MG63 (cell line): ENCODE data around the gene CCDC85C. TPM values are rescaled to one million over a fixed set of nuclear protein-coding genes. Genes with fewer than 3 reads are reported as not detected.

Source experiments
- DNase-seq: peaks from one replicate; pipeline ENCODE4 v3.0.0-alpha.2; 2020
- H3K27me3 ChIP-seq: fragments of 250-450 bp; sonication (Bioruptor Pico); 2 replicates; pipeline ENCODE4 v1.5.1; 2020; ENCODE audit warnings: mild to moderate bottlenecking, moderate library complexity
- H3K36me3 ChIP-seq: fragments of 250-450 bp; sonication (Bioruptor Pico); 2 replicates; pipeline ENCODE4 v1.5.1; 2020; ENCODE audit warnings: mild to moderate bottlenecking, moderate library complexity
- H3K4me3 ChIP-seq: fragments of 250-450 bp; sonication (Bioruptor Pico); 2 replicates; pipeline ENCODE4 v1.5.1; 2020; ENCODE audit warnings: mild to moderate bottlenecking, moderate library complexity
- H3K9me3 ChIP-seq: fragments of 250-450 bp; sonication (Bioruptor Pico); 2 replicates; pipeline ENCODE4 v1.5.1; 2020; ENCODE audit warnings: mild to moderate bottlenecking, moderate library complexity
- total RNA-seq: library from RNA; depleted of rRNA; stranded (reverse); fragments of >200 nt; shearing (Covaris generic); gene quantifications from 2 replicates; pipeline ENCODE4 v1.2.3, GENCODE V29; 2014; ENCODE audit warnings: low replicate concordance

CCDC85C gene
- total RNA-seq, 1 experiment from 2014 or later: 22.2 TPM

DNA sequence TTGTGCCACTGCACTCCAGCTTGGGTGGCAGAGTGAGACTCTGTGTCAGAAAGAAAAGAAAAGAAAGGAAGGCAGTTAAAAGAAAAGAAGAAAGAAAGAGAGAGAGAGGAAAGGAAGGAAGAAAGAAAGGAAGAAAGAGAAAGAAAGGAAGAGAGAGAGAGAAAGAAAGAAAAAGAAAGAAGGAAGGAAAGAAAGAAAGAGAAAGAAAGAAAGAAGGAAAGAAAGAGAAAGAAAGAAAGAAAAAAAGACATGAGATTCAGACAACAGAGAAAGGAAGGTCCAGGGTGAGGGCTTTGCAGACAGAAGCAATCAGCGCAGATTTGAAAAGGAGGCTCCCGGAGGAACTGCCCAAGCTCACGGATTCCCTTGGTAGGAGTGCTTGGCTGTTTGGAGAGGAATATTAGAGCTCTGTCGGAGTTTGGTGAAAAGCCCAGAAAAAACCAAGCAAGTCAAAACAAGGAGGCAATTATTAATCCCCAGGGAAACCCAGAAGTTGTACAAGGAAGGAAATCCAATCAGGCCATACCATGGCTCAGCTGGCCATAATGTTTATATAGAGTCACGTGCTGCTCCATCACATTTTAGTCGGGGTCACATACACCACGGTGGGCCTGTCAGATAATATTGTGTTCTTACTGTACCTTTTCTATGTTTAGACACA lies 11.6 kb upstream of the CCDC85C start:
- DNase-seq: no peak
- Histone ChIP-seq H3K36me3 (no peaks in the 10 kb centered on the region), H3K27me3 (no peaks in the 10 kb centered on the region)

DNA sequence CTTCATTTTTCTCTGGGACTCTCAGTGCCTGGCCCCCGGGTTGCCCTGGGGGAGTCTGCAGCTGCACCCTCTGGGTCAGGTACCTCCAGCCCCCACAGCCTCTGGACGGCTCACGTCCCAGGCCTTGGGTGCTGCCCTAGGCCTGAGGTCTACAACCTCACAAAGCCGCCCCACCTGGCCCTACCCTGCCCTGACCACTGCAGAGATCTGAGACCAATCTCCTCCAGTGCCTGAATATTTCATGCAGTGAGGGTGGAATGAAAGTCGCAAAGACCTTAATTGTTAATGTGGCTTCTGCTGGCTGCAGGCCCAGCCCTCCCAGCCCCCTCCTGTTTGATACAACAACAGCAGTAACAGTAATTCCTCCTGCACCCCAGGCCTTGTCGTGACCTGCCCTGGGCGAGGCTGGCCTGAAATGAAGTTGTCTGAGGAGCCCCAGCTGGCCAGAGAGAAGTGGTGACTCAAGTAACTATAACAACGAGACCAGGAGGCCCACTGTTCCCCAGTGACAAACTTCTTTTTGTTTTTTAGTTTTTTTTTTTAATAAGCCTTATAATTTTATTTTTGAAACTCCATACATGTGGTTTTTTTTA lies 8.8 kb upstream of the CCDC85C start:
- no peaks in the 10 kb centered on the region for H3K9me3 ChIP-seq
- H3K27me3 ChIP-seq: no peaks in the 10 kb centered on the region
- no peaks in the 10 kb centered on the region for H3K36me3 ChIP-seq
- peak; percentile 59 for DNase-seq
- H3K4me3 ChIP-seq: no peak overlapping the region

More for the DNA sequence above, 11.6 kb upstream of the CCDC85C start:
- H3K9me3 ChIP-seq: no peaks in the 10 kb centered on the region
- H3K4me3 ChIP-seq: no peak overlapping the region

DNA sequence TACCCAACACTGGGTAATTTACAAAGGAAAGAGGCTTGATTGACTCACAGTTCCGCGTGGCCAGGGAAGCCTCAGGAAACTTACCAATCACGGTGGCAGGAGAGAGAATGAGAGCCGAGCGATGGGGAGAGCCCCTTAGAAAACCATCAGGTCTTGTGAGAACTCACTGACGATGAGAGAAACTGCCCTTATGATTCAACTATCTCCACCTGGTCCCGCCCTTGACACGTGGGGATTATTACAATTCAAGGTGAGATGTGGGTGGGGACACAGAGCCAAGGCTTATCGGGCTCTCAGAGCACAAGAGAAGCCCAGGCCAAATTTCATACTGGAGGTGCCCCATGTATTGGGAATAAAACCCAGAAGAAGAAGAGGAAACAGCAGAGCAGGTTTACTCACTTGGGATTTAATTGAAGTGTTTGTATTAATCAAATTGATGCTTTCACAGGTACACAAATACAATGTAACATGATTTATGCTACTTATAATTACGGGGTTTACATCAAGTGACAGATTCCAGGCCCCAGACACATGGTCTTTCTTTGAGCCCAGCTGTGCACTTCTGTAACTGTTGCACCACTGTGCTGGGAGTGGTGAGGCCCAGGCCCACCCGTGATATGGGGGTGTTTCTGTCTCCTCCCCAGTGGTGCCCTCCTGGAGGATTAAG lies 8.2 kb upstream of the CCDC85C start:
- Histone ChIP-seq H3K9me3 (no peaks in the 10 kb centered on the region), H3K27me3 (no peaks in the 10 kb centered on the region), H3K36me3 (no peaks in the 10 kb centered on the region), H3K4me3 (no peak overlapping the region)
- DNase-seq: no peak

DNA sequence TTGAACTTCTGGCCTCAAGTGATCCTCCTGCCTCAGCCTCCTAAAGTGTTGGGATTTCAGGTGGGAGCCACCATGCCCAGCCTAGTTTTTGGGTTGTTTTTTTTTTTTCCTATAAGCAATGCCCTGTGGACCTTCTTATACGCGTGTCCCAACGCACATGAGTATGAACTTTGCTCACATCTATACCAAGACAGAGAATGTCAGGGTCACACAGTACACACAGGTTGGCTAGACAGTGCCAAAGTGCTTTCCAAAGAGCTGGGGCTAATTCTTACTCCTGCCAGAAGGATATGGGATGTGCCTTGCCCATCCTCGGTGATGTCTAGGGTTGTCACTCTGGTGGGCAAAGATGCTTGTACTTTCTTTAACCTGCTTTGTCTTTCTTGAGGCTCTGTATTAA lies 7.6 kb upstream of the CCDC85C start:
- H3K36me3 ChIP-seq: no peaks in the 10 kb centered on the region
- no peaks in the 10 kb centered on the region for H3K9me3 ChIP-seq
- no peak for DNase-seq
- no peak overlapping the region for H3K4me3 ChIP-seq
- H3K27me3 ChIP-seq: no peaks in the 10 kb centered on the region

DNA sequence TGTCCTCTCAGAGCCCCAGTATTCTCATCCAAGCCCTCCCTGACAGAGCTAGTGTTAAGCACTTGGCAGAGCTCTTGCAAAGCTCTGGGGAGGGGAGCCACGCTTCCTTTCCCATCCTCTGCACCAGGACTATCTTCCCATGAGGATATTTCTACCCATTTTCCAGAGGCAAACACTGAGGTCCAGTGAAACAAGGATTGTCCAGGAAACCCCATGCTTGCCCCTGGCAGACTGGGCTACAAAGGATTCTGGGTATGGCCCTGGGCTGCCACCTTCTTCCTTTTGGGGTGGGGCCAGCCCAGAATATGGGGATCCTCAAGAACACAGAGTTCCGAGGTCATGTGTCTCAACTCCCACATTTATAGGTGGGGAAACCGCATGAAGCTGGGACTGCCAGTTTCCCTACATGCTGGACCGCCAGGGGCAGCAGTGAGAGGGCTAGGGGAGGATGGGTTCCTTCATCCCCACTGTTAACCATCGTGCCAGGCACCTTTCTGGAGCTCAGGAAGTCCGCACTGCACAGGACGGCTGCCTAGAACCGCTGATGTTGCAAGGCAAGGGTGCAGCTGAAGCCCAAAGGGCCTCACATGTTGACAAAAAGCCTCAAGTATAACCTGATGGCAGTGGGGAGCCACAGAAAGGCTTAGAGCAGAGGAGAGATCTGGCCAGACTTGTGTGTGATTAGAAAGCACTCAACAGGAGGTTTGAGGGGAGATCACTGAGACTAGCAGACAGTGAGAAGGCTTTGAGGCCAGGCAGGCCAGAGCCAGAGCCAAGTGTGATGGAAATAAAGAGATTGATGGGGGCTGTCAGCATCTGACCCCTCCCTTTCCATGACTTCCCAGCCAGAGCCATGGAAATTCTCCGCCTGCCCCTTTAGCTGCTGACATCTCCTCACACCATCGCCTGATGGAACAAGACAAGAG lies 5.5 kb upstream of the CCDC85C start:
- DNase-seq: no peak
- H3K4me3 ChIP-seq: no peak overlapping the region
- H3K27me3 ChIP-seq: no peaks in the 10 kb centered on the region
- H3K9me3 ChIP-seq: no peaks in the 10 kb centered on the region
- no peaks in the 10 kb centered on the region for H3K36me3 ChIP-seq

DNA sequence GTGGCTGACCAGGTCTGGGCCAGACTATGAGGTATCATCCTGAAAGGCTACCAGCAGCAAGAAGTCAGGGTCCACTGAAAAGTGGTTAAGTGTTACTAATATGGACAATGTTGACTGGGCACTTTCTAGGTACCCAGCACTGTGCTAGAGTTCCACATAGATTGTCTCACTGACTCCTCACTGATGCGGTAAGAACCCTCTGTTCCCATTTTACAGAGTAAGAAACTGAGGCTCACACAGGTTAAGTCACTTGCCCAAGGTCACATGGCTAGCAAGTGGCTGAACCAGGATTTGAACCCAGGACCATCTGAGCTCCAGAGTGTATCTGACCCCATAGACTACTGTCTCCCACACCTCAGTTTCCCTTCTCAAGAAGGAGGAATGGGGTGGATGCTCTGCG lies 4.6 kb upstream of the CCDC85C start:
- Histone ChIP-seq H3K9me3 (no peaks in the 10 kb centered on the region), H3K36me3 (no peaks in the 10 kb centered on the region)
- DNase-seq: no peak

DNA sequence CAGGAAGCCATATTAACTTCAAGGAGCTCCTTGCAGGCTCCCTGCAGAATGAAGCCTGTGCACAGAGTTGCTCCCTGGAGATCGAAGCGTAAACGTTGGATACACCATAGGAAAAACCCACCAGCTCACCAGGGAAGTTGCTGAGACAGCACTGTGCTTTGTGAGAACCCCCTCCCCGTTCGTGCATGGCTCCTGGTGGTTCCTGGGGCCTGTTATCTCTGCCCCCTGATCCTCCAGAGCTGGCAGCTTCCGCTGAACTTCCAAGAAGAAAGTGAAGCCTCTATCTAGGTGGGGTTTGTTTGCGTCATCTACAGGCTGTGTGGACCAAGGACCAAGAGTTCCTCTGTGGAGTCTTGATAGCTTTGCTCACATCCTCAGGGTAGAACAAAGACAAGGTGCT lies 2.4 kb upstream of the CCDC85C start:
- Histone ChIP-seq H3K4me3 (no peak overlapping the region), H3K36me3 (no peaks in the 10 kb centered on the region), H3K27me3 (no peaks in the 10 kb centered on the region), H3K9me3 (no peaks in the 10 kb centered on the region)
- DNase-seq: no peak

More for the DNA sequence above, 4.6 kb upstream of the CCDC85C start:
- no peaks in the 10 kb centered on the region for H3K27me3 ChIP-seq
- no peak overlapping the region for H3K4me3 ChIP-seq

DNA sequence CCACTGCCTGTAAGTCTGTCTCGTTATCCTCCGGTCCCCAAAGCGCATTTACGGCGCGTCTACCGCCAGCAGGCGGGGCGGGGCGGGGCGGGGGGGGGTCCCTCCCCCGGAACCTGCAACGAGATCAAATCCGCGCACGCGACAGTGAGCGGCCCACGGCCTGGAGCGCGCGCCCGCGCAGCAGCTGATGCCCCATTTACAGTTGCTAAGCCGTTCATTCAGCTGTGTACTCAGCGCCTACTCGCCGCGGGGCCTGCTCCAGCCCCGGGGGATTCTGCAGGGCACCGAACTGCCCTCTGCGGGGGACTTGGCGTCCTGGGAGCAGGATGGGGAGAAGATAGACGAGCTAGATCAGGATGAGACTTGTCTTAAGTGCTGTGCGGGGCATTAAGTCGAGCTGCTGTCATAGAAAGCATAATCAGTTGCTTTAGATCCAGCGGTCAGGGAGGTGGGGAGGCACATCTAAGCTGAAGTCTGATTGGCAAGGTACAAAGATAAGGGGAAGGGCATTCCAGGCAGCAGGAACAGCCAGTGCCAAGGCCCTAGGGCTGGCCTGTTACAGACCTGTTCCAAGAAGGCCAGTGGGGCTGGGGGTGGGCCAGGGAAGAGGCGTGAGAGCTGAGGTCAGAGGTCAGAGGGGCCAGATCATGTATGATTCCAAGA lies 1.4 kb upstream of the CCDC85C start:
- H3K9me3 ChIP-seq: no peaks in the 10 kb centered on the region
- peak overlapping the region; percentile 68 for H3K4me3 ChIP-seq
- H3K27me3 ChIP-seq: no peaks in the 10 kb centered on the region
- no peaks in the 10 kb centered on the region for H3K36me3 ChIP-seq
- DNase-seq: peak; percentile 58

DNA sequence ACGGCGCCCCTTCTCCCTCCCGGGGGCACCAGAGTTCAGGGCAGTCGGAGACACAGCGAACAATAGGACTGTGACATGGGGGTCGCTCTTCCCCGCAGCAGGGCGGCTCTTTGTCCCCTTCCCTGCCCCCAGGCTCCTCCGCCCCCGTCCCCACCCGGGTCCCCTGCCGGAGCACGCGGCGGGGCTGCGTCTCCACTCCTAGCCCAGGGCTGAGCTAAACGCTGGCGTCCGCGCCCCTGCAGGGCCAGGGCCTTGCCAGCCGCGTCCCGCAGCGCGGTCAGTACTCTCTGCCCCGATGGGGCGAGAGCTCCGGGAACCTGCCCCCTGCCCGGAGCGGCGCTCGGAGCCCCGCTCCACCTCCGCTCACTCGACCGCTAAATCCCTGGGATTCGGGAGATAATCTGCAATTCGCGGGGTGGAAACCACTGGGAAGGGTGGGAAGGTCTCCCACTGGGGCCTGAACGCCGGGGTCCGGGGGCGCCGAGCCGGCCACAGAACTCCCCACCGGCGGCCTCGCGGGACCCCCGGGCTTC lies 825 bp upstream of the CCDC85C start:
- Histone ChIP-seq H3K36me3 (no peaks in the 10 kb centered on the region), H3K9me3 (no peaks in the 10 kb centered on the region), H3K4me3 (peak overlapping the region; percentile 68), H3K27me3 (no peaks in the 10 kb centered on the region)
- DNase-seq: peak; percentile 39

DNA sequence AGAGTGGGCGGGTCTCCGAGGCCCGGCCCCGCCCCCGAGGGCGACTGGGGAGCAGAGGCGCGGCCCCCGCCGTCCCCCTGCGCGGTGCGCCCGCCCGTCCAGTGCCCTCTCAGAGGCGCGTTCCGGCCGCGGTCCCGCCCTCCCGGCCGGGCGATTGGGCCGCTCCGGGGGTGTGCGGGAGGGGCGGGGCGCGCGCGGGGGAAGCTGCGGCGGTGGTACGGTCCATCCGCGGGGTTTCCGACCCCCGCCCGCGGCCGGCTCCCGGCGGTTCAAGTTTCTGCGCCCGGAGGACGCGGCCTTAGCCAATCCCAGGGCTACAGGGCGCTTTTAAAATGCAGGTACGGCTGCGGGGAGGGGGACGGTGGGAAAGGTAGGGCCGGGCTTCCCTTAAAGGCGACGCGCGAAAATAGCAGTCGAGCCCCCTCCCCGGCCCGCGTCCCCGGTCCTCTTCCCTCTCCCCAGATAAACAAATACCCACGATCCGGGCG lies 315 bp upstream of the CCDC85C start:
- Histone ChIP-seq H3K36me3 (no peaks in the 10 kb centered on the region), H3K9me3 (no peaks in the 10 kb centered on the region), H3K4me3 (peak overlapping the region; percentile 68), H3K27me3 (no peaks in the 10 kb centered on the region)
- DNase-seq: peak; percentile 90

DNA sequence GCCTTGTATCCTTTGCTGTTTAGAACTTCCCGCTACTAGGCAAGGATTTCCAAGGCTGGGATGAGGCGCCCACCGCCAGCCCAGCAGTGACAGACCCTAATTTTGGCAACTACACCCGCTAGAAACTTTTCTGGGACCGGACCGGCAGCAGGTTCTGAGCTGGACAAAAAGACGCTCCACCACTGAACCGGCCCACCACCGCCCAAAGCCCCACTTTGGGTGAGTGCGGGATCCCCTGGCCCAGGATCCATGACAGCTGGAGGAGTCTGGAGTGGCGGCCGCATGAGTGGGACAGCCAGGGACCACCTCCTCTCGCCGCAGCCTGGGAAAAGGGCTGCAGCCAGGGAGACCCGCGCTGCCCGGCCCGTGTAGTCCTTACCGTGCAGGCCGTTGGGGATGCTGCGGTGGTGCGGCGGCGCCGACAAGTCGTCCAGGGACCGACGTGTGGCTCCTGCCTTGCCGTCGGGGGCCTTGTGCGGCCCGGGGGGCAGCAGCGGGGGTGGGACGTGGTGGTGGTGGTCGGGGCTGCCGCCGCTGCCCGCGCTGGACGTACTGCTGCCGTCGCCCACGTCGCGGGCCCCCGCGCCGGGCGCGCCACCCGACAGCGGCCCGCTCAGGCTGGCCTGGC lies 1.1 kb downstream of the CCDC85C start:
- no peak for DNase-seq
- Histone ChIP-seq H3K36me3 (no peaks in the 10 kb centered on the region), H3K9me3 (no peaks in the 10 kb centered on the region), H3K4me3 (peak overlapping the region; percentile 52), H3K27me3 (no peaks in the 10 kb centered on the region)

DNA sequence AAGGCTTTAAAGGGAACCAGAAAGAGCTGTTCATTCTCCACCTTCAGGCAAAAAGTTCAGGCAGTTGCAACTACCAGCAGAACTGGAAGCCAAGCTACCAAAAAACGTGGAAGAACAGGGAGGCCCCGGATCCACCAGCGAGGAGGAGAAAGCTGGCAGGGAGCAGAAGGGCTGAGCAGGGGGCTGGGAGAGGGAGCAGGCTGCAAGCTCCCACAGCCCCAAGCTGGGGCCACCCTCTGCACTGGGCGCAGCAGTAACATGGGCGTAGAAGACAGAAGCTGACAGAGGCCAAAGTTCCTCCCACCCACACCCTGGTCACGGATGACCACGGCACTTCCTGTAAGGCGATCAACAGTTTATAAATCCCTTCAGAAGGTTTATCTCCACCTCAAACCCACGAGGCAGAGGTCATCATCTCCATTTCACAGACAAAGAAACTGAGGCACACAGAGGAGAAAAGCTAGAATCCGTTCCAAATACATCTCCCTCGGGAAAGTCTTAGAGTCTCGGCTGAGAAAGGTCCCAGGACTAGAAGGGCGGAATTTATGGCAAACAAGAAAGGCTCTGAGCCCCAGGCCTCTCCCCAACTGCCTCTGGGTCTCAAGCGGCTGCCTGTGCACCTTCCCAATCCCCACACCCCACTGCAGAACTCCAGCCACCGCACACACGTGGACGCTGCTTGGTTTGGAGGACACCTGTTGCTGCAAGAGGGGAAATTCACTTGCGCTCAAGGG lies 1.8 kb downstream of the CCDC85C start:
- Histone ChIP-seq H3K4me3 (peak overlapping the region; percentile 52), H3K27me3 (no peaks in the 10 kb centered on the region), H3K36me3 (no peaks in the 10 kb centered on the region), H3K9me3 (no peaks in the 10 kb centered on the region)
- peak; percentile 26 for DNase-seq

DNA sequence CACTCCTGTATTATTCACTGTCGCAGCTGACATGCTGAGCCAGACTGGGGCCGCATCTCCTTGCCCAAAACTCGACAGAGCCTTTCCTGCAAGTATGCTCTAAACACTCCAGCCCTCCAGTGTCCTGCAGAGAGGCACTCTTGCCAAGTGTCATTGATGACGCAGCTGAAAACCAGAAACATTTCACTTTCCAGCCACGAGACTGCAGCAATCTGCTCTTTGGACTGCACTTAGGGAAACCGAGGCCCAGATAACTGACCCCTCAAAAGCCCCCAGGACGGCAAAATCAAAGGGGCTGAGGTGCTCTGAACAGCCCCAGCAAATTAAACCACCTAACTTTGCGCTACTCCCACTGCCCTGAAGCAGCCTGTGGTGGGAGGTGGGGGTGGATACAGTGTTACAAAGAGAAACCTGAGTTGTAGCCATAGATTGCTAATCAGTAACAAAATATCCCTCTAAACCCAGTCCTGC lies 2.6 kb downstream of the CCDC85C start:
- H3K36me3 ChIP-seq: no peaks in the 10 kb centered on the region
- peak overlapping the region; percentile 52 for H3K4me3 ChIP-seq
- DNase-seq: peak; percentile 44
- no peaks in the 10 kb centered on the region for H3K27me3 ChIP-seq
- H3K9me3 ChIP-seq: no peaks in the 10 kb centered on the region

DNA sequence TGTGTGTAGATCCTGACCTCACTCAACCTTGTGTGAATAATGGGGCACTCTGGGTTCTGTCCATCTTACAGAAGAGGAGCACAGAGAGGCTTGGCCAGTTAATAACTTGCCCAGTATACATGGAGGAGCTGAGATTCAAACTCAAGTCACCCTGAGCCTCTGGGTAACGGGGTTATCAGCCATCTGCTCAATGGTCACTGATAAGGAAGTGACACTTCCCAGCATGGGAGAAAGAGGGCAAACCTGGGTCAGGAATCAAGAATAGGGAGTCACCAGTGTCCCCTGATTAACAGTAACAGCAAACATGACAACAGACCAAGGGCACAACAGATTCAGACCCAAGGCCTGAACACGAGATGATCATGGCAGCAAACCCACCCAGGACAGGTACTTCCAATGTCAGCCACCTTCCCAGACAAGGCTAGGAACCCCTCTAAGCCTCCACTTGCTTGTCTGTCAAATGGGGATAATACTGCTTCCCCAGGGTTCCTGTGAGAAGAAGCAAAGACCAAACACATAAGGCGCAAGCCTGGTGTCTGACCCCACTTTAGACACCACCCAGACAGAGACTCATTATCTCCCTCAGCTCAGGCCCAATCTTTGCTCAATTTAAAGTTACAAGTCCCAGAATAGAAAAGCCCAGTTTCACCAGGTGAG lies 3.6 kb downstream of the CCDC85C start:
- Histone ChIP-seq H3K4me3 (no peak overlapping the region), H3K9me3 (no peaks in the 10 kb centered on the region), H3K27me3 (no peaks in the 10 kb centered on the region), H3K36me3 (no peaks in the 10 kb centered on the region)
- DNase-seq: no peak

DNA sequence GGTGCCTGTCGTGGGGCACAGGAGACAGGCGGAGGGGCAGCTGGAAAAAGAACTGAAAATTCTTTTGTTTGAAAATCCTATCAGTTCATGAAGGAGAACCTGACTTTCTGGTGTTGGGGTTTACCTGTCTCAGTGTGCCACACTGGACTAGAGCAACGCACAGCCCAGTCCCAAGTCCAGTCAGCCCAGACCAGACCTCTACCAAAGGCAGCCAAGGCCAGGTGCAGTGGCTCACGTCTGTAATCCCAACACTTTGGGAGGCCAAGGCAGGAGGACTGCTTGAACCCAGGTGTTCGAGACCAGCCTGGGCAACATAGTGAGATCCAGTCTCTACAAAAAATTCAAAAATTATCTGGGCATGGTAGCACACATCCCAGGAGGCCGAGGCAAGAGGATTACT lies 4.6 kb downstream of the CCDC85C start:
- DNase-seq: no peak
- H3K27me3 ChIP-seq: no peaks in the 10 kb centered on the region
- no peaks in the 10 kb centered on the region for H3K9me3 ChIP-seq
- no peaks in the 10 kb centered on the region for H3K36me3 ChIP-seq
- no peak overlapping the region for H3K4me3 ChIP-seq
